Activated T-cell treated with anti-CD3 and anti-CD28 coated beads, Interleukin-2, amount 50 U/mL, for 48 hours (primary cell): ENCODE results near the gene POLR2C.
"Not testable (repeated sequence)": the region's sequence is repeated elsewhere in the genome, so short reads cannot be mapped to it uniquely, and the experiment has no call there.

Source experiments
- DNase-seq, 2 experiments: peaks; one replicate each; pipeline ENCODE4 v3.0.0-alpha.2; 2020

POLR2C gene

DNA sequence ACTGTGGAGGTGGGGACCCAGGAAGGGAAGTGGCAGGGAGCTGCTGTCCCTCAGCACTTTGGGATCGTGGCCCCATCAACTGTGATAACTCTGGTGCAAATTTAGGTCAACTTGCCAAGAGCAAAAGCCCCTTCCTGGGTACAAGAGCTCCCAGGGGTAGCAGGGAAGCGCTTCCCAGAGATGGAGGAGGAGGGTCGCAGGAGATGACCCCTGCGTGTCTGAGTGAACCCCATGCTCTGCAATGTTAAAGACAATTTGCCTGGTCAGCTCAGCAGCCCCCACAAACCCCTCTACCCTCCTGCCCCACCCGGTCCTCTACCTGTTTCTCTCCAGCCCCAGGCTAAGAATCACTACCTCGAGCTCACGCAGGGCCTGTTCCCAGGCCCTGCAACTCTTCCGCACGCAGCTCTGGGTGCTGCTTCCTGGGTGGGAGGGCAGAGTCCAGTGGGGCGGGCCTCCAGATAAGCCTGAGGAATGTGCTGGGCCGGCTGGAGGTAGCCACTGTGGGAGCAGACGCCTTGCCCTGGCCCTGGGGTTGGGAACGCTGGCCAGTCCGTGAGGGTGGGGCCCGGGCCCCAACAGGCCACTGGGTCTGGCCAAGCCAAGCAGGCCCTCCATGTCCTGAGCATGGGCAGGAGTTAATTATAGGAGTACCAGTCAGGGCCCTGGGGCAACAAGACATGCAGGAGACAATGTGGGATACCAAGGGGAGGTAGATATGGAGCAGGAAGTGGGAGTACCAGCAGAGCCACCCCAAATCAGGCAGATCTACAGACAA, 17.7 kb downstream of the POLR2C start:
- DNase-seq = no peak

DNA sequence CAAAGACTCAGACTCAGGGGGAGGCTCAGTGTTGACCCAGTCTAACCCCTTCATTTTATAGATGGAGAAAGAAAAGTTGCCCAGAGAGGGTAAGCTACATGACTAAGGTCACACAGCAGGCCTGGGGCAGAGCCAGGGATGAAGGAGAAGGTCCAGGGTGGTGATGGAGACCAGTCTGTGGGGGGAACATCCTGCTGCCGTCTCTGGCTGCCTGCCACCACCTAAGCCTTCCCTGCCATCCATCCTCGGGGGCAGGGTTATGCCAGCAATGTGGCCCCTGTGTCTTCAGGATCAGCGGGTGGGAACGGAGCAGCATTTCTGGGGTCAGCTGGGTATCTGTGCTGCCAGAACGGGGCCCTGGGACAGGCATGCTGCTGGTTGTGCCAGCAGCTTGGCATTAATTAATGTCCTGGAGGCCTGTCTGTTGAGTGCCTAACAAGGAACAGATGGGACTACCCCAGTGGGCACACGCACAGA, 18.3 kb downstream of the POLR2C start:
- no peak for DNase-seq

DNA sequence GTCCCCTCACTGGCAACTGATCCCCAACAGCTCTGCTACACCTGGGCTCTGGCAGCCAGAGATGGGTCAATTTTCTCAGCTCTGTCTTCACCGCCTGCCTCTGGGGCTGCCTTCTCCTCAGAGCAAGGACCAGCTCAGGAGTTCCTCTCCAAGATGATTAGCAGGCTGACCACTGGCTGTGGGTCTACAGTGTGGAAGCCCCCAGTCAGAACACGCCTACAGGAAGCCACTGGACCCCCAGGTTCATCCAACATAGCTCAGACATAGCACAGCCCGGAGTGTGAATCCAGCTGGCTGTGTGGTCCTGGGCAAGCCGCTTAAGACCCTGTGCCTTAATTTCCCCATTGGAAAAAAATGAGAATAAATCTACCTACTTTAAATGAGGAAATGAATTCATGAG, 18.9 kb downstream of the POLR2C start:
- no peak for DNase-seq

DNA sequence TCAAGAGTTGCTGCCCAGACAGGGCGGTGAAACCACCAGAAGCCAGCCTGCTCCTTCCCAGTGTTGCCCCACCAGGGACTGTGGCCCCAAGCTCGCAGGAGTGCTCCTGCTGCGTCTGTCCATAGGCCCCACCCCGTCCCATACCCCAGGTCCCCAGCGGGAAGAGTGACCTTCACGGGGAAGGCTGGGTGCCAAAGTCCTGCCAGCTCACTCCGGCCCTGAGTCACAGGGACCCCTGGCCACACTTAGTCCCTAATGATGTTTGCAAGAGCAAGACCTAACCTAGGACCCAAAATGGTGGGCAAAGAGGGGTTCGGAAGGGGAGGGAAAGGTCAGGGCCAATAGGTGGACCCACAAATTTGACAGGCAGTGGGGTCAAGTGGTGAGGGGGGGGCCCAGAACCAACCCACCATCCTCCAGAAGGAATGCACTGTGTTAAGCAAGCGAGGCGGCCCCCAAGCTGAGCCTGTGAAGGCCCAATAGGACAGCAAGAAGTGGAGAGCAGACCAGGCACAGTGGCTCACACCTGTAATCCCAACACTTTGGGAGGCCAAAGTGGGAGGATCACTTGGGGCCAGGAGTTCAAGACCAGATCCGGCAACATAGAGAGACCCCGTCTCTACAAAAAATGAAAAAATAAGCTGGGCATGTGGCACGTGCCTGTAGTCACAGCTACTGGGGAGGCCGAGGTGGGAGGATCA, 20.5 kb downstream of the POLR2C start:
- DNase-seq = no peak

DNA sequence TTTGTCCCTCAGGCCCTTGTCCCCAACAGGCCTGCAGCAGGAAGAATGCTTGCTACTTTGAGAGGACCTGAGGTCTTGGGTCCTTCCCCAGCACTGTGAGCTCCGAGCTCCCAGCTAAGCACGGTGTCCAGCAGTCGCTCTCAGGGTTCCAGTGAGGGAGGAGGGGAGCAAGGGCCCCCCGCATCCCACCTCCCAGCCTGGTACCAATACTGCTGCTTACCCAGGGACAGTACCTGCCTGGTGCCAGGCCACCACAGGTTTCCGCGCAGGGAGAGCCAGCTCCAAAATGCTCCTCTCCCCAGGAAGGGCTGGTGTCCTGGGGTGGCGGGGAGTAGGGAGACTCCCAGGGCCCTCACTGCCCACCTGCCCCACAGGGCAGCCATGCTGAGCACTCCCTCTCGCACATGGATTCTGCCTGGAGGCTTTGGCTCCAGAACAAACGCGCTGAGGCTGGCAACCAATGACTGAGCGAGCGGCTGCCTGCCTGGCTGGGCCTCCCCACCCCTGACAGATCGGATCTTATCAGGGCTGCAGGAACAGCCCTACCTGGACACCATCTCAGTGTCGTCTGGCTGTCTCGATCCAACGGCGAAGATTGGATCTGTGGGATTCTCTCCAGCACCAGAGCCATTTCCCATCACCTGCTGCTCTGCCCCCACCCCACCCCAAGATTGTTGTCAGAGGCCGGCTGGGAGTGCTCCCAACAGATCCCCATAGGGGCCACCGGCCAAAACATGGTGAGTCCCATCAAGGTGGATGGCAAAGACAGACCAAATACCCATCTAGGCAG, 21.4 kb downstream of the POLR2C start:
- DNase-seq = no peak

DNA sequence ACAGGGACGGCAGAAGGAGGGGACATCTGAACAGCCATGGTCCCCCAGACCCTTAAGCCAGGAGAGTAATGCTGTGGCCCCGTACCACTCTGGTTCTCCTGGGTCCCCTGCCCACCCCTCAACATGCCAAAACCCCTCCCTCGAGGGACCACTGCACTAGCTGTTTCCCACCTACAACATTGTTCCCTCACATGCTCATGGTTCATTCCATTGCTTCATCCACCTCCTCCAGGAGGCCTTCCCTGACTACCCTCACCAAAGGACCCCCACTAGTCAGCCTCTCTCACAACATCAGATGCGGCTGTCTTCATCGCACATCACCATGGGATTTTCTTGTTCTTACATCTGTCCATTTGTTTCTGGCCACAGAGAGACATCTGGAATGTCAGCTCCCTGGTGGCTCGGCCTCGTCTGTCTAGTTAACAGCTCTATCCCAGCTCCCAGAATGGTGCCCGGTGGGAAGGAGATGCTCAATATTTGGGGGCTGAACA, 22.1 kb downstream of the POLR2C start:
- no peak for DNase-seq

DNA sequence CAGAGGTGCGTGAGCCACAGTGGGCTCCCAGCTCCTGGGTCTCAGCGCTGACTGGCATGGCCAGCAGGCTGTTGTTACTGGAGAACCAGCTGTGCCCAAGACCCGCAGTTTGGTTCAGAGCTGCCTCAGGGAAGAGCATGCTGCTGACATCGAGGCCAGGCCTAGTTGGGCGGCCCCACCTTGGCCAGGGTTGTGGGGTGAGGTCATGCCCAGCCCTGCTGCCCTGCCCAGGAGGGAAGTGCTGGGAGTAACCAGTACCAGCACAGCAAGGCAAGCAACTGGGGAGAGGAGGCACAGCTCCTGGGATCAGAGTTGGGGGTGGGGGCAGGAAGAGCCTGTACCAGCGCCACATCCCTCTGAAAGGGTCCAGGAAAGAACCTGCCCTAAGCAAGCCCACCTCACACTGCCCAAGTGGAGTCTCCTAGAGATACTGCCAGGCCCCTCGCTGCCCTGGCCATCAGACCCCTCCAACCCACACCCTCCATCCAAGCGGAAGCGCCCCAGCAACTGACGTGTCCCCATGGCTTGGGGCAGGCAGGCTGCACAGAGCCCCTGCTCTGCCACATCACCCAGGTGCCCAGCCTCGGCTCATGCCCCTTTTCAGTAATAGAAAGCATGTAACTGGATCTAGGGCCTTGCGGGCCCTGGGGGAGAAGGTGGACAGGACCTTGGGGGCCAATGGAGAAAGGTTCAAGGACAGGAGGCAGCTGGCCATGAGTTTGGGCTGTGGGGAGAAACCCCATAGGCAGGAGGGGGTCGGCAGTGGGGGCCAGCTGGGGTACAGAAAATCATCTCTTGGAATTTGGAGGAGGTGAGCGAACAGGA, 22.8 kb downstream of the POLR2C start:
- DNase-seq = no peak

DNA sequence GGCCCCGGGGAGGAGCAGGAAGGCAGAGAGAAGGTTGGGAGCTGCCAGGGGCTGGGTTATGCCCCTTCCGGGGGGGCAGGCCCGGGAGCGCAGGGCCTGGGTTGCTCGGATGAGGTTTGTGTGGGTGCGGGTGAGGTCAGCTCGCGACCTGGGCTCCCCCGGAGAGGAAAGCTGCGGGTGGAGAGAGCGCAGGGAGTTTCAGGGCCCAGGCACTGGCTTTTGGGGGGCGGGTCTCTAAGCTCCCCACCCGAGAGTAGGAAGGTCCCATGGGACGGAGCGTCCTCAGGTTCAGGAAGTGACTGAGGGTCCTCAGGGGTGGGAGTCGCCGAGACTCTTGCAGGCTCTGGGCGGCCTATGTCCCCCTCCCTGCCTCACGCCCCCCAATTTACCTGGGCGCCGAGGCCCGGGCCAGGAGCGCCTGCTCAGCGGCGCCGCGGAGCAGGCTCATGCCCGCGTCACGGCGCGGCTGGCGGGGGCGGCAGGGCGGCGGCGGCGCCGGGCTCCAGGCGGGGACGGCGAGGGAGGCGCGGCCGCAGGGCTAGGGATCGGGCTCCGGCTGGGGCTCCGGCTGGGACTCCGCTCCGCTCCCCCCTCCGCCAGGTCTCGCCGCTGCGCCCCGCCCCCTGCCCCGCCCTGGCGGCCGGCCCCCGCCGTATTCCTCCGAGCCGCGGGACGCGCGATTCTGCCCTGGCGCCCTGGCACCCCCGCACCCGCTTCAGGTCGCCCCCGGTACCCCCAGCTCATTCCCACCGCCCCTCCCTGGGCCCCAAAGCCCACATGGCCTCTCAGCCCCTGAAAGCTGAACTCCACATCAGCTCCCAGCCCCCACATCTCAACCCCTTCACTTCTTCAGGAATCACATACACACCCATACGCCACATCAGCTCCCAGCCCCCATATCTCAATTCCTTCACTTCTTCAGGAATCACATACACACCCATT, 23.7 kb downstream of the POLR2C start, which contains the start of gene DOK4:
DOK4 (minus strand) TSS at position 578 of the 942 bp plus-strand sequence. CDS start 6,986 bp downstream, outside the sequence.
- DNase-seq = peak; percentile 85 to 90

DNA sequence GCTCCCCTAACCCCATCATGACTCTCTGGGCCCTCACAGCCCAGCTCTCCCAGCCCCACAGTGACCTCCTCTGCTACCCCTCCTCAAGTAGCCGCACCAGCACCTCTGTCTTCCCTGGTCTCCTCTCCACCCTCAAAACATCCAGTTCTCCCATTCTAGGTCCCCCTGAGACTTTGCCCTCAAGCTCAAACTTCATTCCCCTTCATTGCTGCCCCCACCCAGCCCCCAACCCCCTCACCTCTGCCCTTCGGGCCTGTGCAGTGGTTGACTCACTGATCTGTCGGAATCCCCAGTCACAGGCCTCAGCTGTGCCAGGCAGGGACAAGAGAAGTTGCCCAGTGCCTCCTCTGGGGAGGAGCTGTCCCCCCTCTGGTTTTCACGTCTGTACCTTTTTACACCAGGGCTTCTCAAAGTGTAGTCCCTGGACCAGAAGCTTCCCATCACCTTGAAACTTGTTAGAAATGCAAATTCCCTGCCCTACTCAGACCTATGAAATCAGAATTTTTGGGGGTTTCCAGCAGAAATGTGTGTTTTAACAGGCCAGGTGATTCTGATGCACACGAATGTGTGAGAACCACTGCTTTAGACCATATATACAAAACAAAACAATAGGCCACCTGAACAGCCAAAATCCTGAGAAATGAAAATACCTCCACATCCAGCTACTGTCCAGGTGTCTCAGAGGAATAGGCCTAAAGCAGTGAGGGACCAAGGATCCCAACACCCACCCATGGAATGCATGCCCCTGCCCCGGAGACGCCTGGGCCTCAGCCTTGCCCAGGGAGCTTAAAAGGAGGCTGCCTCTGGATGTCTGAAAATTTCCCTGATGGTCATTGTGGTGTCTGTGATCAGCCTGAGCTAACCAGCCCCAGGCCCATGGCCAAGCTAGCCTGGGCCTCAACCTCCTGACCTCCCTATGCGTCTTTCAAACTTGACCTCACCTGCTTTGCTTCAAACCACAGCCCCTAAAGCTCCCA, 24.7 kb downstream of the POLR2C start:
- DNase-seq = no peak

DNA sequence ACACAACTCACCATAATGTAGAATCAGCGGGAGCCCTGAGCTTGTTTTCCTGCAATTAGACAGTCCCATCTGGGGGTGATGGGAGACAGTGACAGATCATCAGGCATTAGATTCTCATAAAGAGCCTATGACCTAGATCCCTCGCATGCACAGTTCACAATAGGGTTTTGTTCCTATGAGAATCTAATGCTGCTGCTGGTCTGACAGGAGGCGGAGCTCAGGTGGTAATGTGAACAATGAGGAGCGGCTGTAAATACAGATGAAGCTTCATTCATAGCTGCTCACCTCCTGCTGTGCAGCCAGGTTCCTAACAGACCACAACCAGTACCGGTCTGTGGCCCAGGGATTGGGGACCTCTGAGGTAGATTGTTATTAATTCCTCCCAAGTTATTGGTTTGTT, 26.8 kb downstream of the POLR2C start:
- no peak for DNase-seq

DNA sequence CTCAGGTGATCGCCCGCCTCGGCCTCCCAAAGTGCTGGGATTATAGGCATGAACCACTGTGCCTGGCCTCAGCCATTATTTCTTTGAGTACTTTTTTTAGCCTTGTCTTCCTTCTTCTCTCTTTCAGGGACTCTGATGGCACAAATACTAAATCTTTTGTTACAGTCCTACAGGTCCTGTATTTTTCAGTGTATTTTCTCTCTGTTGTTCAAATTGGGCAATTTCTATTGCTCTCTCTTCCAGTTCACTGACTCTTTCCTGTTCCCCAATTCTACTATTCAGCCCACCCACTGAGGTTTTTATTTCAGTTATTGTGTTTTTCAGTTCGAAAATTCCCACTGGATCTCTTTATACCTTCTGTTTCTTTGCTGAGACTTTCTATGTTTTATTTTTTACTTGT, 31.3 kb downstream of the POLR2C start:
- DNase-seq = no peak

DNA sequence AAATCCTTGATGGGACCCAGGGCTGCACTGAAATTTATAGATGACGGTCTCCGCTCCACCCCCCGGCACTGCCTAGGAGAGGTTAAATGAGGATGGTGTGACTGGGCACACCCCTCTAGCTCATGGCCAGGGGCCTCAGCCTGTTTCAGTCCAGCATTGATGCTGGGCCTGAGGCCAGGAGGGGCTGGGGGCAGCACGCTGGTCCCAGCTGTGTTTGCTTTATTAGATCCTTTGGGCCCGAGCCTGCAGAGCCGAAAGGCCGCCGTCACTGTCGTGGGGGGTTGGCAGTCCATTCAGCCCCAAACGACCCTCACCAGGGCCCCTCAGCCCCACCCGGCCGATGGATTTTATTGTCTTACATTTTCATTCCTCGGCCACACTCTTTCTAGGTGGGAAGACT, 34.6 kb downstream of the POLR2C start:
- DNase-seq = no peak

DNA sequence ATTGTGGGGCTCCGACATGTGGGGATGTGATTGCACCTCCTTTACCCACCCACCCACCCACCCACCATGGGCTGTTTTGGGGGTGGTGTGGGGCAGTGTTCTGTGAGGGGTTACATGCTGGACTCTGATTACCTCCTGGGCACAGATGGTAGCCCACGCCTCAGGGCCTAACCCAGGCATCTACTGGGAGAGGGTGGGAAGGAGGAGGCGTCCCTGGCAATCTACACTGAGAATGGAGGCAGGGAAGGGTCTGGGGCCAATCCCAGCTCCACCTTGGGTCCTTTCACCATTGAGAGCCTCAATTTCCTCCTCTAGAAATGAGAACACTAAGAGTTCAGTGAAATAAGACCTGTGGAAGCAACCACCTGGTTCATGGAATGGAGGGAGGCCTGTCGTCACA, 35.6 kb downstream of the POLR2C start:
- DNase-seq = no peak

DNA sequence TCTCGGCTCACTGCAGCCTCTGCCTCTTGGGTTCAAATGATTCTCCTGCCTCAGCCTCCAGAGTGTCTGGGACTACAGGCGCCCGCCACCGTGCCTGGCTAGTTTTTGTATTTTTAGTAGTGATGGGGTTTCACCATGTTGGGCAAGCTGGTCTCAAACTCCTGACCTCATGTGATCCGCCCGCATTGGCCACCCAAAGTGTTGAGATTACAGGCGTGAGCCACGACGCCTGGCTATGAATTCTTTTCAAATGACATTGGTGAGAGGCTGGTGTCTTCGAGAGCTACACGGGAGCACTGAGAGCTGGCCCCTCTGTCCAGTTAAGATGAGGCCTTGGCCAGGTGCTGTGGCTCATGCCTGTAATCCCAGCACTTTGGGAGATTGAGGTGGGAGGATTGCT, 37.5 kb downstream of the POLR2C start:
- not testable (repeated sequence) for DNase-seq

DNA sequence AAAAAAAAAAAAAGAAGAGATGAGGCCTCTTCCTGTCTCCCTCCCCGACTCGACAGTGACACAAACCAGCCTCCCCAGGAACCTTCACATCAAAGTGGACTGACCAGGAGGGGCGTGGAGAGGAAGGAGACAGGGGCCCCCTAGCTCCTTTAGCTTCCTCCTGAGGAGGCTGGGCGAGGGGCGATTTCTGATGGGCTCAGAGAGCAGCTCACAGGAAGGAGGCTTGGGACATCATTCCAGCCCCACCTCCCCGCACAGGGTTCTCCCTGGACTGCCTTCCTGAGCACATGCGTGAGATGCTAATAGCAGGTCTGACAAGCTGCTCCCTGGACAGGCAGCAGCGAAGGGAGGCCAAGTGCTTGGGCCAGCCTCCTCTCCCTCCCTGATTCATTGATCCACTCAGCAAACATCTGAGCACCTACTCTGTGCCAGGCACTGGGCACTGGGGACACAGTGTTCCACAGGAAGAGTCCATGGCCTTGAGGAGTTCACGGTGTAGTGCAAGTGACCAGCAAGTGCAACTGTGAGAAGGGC, 38.2 kb downstream of the POLR2C start:
- no peak for DNase-seq

DNA sequence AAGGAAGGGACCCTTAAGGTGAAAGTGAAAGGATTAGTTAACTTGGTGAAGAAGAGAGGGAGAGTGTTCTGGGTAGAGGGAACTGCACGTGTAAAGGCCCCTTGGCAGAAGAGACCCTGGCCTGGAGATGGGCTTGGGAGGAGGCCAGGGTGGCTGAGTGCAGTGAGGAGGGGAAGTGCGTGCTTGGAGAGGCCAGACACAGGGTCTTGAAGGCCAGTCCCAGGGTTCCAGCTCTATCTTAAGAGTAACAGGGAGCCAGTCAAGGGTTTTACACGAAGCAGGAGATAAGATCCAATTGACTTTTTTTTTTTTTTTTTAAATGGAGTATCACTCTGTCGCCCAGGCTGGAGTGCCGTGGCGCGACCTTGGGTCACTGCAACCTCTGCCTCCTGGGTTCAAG, 39.0 kb downstream of the POLR2C start:
- no peak for DNase-seq

DNA sequence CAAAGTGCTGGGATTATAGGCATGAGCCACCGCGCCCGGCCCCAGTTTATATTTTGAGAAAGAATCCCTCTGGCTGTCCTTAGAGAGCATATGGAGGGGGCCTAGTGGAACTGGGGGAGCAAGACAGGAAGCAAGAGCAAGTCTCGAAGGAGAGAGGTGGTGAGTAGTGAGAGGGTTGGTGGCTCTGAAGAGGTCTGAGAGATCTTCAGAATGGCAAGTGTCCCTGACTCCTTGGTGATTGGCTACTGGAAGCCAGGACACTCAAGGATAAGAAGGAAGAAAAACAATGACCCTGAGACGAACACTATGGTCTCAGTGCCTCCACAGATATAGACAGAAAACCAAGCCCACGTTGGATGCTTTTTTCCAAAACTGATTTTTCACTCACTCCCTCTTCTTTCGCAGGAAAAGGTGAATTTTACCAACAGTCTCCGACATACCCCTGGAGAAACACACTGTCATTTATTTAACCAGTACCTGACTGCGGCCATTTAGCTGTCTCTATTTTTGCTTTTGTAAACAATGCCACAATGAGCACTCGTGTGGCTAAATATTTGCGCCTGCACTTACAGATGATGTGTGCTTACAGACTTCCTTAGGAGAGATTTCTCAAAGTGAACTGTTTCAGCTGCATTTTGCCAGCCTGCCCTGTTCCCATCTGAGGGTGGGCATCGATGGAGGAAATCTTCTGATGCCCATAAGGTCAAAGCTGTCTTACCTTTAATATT, 39.7 kb downstream of the POLR2C start:
- no peak for DNase-seq

DNA sequence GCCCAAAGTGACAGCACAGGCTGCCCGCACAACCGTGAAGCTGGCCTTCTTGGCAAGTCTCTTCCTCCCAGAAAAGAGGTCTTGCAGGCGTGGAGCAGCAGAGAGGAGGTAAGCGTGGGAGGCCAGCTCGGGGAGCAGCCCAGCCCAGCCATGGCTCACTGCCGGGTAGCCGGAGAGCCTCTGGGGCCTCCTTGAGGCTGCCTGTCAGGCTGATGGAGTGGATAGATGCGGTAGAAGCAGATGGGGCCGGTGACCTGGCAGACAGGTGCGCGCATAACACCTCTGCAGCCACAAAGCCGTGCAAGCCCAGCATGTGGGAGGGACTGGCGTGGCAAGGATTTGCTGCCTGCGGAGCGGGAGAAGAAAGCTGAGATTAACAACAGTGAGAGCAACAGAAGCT, 40.9 kb downstream of the POLR2C start:
- DNase-seq = no peak

DNA sequence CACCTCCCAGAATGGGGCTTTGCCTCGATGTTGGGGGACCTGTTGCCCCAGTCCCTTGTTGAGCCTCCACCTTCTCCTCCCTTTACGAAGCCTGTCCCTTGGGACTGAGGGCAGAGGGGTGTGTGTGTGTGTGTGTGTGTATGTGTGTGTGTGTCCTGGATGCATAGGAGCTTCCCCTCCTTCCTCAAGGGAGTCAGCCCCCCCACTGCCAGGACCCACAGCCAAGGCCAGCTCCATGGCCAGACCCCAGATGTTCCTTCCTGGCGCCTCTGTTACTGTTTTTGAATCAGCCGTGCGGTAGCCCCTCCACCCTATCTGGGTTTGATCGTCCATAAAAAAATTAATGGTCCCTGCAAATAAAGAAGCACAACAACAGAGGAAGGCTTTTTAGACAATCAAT, 41.5 kb downstream of the POLR2C start:
- no peak for DNase-seq
